Activated CD4-positive, alpha-beta T cell treated with anti-CD3 and anti-CD28 coated beads, Interleukin-2, amount 50 U/mL, for 24 hours (primary cell): ENCODE measurements around the gene PRMT5.
A peak's percentile ranks its signal among the peaks of the same experiment; 100 is the strongest.
"Not testable (repeated sequence)": the region's sequence is repeated elsewhere in the genome, so short reads cannot be mapped to it uniquely, and the experiment has no call there.

ENCODE experiments used
- DNase-seq, 2 donors: peaks; one replicate each; pipeline ENCODE4 v3.0.0-alpha.2; 2020; ENCODE audit warnings: low read depth in 1 of 2, low spot score in 1 of 2

The PRMT5 gene

DNA sequence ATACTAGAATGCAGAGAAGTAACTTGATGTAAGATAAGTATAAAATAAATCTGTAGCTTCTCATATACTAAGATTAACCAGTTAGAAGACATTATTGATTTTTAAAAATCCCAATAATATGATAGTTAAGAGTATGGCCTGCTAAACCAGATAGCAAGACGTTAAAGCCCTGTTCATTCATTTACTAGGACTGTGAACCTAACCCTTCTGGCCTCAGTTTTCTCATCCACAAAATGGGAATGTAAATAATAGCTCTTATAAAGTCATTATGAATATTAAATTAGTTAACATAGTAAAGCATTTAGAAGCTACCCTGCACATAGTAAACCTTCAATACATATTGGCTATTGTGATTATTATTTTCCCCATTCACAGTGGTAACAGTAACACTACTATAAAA, 6.0 kb upstream of the PRMT5 start:
- DNase-seq: no peak

DNA sequence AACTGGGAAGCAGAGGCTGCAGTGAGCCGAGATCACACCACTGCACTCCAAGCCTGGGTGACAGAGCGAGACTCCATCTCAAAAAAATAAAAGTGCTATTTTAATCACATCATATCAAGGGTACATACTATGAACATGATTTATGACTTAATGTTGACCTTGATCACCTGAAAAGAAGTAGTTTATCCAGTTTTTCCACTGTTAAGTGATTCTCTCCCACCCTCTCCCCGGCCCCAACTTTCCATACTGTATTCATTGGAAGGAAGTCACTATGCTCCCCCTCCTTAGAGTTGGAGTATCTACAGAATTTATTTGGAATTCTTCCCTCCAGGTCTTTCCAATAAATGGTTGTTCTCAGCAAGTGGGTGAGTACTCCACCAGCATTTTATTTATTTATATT, 3.0 kb upstream of the PRMT5 start:
- no peak for DNase-seq

DNA sequence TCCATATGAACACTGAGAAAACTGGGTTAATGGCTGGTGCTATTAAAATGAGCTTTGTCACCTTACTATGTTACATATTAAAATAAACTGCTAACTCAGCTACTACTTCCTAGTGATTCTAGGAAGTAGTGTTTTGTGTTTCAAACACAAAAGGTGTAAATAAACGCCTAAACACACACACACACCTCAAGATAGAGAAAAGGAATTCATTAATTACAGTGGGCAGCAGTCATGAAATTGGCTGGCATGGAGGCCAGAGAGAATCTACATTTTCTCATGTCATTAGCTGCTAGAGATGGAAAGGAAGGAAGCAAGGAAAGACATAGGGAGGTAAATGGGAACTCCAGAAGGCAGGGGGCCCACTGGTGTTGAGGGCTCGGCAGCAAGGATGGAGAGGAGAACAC, 787 bp upstream of the PRMT5 start:
- DNase-seq: no peak

DNA sequence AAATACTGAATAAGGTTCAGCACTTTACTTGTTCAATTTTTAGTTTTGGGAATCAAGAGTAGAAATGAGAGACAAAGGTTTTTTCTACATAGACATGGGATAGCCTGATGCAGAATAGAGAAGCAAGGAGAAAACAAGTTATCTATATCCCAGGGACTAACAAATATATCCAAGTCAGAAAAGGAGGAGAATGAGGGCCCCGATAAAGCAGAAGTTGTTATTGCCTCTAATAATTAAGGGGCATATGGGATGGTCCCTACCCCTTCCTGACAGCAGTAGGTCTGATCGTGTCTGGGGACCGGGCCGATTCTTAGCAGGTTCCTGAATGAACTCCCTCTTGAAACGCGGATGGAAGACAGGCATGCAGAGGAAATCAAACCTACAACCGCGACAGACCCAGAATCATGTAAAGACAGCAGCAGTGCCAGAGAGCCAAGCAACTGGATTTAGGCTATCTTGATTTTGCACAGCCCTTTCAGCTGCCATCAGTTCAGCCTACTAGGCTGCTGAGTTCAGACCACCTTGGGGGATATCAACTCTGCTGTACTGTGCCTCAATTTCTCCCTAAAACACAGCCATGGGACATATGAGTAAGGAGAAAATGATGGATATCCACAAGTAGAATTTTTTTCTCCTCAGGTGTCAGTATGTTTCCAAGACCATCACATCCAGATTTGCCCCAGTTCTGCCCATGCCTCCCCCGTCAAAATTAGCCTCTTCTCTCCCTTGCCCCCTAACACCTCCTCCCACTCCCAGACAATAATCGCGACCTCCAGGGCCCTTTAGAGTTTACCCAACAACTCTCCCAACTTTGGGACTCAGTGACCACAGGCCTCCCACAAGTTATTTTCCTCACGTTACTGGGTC, 706 bp downstream of the PRMT5 start:
- DNase-seq: no peak

DNA sequence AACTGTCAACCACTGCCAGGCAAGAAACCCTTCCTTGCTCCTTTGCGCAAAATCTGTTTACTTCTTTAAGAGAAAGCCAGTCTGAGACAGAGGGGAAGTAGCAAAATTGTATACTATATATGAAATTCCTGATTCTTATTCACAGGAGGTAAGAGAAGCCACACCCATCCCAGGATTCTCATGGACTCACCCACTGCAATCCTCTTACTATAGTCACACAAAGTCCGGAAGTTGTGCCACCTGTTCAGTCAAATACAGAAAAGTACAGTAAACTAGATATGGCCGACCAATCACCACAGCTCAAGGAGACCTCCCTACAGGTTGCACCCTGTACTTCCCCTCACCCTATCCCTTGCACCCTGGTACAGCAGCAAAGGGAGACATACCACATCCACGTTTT, 2.9 kb downstream of the PRMT5 start:
- no peak for DNase-seq

DNA sequence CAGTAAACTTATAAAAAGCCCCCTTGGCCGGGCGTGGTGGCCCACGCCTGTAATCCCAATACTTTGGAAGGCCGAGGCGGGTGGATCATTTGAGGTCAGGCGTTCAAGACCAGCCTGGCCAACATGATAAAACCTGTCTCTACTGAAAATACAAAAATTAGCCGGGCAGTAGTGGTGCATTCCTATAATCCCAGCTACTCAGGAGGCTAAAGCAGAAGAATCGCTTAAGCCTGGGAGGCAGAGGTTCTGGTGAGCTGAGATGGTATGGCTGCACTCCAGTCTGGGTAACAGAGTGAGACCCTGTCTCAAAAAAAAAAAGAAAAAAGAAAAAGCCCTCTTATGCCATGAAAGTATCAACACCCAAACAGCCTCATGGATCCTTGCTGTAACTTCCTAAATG, 3.7 kb downstream of the PRMT5 start:
- DNase-seq: no peak

DNA sequence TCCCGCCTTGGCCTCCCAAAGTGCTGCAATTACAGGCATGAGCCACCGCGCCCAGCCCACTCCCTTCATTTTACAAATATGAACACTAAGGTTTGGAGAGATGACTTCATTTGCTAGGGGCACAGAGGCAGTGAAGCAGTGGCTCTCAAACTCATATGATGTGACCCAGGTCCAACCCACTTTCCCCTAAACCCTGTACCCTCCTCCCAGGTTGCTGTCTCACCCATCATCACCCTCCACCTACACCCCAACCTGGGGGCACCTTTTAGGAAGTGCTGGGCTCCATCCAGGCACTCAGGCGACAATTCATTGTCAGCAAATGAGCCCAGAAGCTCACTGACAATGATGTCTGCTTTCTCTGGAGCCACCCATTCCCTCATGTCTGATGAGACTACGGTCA, 5.4 kb downstream of the PRMT5 start:
- DNase-seq: no peak

DNA sequence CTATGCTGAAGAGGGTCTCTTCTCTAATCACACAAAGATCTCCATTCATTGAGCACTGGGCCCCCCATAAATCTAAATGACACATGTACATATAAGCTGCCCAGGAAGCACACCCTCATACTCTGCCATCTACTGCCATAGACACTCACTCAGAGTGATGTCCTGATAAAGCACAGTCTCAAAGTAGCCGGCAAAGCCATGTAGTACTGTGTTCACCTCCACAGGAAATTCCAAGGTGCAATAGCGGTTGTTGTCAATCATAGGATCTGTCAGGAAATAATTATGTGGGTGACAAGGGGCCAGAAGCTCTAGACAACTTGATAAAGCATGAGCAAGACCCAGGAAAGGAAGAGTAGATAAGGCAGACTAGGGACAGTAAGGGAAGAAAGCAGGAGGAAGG, 6.9 kb downstream of the PRMT5 start:
- DNase-seq: no peak

DNA sequence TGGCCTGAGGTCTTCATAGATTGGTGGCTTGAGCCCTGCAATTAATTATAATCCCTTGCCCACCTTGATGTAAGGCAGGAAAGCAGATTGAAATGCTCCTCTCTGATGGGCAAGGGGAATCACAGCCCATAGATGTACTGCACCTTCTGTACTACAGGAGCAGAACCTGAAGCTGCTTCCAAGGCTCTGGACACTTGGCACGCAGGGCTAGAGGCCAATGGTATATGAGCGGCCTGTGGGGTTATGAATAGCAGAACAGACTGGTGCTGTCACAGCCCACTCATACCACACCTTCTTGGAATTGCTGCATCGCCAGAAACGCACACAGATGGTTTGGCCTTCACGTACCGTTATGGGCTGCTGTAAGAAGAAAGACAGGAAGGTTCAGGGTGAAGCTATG, 8.5 kb downstream of the PRMT5 start:
- no peak for DNase-seq

DNA sequence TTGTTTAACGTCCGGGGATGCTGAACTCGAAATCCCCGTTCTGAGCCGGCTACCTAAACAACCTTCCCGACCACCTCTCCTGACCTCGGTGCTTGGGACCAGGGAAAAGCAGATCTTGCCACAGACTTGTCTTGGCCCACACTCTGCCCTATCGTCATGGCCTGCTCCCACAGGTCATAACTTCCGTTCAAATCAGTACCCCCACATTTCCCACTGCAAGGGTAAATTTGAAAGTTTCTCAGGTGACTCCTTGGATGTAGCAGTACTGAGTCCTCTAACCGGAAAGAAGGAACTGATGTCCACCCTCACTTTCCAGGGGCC, 9.6 kb downstream of the PRMT5 start:
- DNase-seq: no peak

DNA sequence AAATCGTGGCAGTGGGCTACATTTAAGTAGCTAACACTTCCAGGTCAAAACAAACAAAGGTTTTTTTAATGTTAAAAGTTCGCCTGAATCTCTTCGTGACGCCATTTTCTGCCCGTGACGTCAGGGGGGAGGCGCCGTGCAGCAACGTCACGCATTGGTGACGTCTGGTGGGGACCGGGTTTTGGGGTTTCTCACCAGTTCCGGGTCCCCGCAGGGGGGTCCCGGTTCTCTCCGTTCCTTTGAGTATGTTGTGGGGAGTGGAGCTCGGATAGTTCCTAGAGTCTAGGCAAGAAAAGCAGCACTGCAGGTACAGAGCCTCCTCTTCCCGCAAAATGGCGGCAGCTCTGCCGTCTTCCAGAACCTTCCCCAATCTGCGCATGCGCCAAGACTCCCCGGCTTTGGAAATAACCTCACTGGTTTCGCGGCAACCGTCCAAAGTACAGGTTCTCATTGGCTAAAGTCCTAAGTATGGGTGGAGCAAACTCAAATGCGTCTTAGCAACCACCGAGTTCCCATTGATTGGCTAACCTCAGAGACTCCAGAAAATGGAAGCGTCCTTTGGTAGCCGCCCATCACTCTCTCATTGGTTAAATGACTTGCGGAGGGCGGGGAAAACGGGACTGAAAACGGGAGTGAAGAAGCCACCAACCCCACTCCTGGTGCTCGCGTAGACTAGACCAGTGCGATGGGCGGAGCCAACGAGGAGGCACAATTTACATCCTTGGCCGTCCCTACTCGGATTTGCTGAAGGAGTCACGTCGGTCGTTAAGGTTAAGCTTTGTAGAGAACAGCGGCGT, 10.2 kb downstream of the PRMT5 start, which contains the start of gene RBM23:
Gene RBM23 (minus strand): TSS at position 346 of the 797 bp plus-strand sequence.
- DNase-seq: peak; percentile 98 to 100

DNA sequence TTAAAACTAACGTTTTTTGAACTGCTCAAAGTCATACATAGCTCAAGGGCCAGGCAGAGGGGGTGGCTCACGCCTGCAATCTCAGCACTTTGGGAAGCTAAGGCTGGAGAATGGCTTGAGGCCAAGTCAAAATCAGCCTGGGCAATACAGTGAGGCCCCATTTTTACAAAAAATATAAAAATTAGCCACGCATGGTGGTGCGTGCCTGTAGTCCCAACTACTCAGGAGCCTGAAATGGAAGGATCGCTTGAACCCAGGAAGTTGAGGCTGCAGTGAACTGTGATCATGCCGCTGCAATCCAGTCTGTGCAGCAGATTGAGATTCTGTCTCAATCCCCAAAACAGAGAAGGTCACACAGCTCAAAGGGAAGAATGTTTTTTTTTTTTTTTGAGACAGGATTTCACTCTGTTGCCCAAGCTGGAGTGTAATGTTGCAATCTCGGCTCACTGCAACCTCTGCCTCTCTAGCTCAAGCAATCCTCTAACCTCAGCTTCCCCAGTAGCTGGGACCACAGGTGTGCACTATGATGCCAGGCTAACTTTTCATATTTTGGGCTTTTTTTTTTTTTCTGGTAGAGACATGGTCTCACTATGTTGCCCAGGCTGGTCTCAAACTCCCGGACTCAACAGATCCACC, 13.2 kb downstream of the PRMT5 start:
- no peak for DNase-seq

DNA sequence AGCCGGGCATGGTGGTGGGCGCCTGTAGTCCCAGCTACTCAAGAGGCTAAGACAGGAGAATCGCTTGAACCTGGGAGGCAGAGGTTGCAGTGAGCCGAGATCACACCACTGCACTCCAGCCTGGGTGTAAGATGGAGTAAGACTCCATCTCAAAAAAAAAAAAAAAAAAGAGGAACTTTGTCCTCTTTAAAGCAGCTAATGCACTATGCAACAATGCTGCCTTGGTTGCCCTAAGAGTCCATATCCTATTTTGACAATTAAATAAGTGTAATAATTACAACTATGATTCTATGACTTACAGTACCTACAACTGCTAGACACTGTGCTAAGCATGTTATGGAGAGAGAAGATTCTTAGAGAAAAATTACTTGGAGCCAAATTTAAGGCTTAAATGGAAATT, 14.3 kb downstream of the PRMT5 start:
- not testable (repeated sequence) for DNase-seq

DNA sequence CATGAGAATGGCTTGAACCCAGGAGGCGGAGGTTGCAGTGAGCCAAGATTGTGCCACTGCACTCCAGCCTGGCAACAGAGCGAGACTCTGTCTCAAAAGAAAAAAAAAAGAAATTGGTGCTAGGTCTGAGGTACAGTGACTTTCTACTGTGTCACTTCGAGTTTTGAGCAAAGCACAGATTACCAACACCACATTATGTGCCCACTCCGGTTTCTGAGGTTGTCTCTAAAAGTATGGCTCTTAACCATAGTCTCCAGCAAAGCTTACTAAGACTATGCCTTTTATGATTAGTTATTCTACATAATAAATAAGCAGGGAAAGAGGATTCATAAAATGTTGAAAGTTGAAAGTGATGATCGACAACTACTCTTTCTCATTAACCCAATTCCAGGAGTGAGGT, 18.3 kb downstream of the PRMT5 start:
- DNase-seq: no peak

DNA sequence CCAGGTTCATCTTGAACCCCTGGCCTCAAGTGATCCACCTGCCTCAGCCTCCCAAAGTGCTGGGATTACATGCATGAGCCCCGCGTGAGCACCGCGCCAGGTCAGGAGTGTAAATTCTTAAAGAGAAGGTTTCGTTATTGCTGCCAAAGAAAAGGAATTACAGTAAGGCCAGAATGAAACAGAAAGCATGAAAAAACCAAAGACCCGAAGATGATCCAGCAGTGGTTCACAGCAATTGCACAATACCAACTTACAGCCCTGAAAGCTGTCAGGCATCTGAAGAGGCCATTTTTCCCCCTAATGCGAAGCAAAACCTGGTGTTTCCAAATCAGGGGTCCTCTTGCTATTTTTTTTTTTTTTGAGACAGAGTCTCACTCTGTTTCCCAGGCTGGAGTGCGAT, 20.6 kb downstream of the PRMT5 start:
- DNase-seq: no peak

DNA sequence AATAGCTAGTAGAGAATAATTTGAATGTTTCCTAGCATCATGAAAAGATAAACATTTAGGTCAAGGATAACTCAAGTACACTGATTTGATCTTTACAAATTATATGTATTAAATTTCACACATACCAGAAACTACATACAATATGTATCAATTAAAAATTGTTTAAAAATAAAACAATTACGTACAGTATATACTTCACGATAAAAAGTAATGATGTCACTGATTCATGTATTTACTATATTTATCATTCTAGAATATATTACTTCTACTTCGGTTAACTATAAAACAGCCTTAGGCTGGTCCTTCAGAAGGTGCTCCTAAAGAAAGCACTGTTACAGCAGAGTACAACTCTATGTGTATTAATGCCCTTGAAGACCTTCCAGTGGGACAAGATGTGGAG, 21.7 kb downstream of the PRMT5 start:
- no peak for DNase-seq

DNA sequence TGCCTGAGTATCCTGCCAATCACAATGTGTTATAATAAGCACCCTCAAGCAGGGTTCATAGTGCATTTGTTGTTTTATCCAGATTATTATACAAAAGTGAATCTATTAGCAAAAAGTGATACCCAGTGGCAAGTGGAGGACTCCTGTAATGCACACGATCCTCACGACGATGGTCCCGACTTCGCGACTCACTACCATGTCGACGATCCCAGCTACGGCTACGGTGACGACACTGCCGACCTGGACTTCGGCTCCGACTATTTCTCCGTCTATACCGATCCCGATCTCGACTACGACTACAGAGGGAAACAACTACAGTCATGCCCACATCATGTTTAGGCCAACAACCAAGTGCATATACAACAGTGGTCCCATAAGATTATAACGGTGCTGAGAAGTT, 23.1 kb downstream of the PRMT5 start:
- no peak for DNase-seq

DNA sequence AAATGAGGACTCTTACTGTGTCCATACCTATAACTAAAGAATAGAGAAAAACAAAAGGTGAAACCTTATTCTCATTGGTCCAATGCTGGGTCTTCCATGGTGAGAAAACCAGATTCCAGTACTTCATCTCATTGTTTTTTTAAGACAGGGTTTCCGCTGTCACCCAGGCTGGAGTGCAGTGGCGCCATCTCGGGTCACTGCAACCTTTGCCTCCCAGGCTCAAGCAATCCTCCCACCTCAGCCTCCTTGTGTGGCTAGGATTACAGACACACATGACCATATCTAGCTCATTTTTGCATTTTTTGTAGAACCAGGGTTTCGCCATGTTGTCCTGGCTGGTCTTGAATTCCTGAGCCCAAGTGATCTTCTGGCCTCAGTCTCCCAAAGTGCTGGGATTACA, 23.5 kb downstream of the PRMT5 start:
- no peak for DNase-seq

DNA sequence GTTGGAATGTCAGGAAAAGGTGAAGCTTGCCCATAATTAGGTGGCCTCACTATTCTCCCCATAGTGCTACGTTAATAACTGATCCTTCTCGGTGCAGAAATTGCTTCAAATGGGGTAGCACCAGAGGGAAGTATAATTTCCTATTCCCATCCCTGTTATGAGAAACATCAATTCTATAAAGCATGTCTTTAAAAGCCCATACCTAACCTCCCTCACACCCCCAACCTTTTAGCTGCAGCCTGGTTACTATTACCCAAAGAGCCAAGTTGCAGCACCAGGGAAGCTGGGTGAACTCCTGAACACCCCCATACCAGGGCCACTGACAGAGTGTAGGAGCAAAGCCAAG, 25.5 kb downstream of the PRMT5 start:
- DNase-seq: no peak

DNA sequence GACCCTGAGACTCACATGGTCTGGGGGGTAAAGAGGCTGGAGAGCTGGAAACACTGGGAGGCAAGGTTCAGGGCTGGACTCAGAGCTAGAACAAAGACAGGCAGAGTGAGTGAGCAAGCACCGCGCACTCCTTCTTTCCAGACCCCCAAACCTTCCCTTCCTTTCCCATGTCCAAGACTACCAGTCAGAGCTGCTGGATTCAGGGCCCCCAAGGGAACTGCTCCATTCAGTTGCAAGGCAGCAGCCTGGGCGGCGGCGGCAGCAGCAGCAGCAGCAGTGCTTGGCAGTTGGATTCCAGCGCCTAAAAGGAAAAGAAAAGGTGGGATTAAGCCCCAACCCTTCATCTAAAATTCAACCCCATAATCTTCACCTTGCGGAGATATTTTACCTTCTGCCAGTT, 27.4 kb downstream of the PRMT5 start:
- no peak for DNase-seq

DNA sequence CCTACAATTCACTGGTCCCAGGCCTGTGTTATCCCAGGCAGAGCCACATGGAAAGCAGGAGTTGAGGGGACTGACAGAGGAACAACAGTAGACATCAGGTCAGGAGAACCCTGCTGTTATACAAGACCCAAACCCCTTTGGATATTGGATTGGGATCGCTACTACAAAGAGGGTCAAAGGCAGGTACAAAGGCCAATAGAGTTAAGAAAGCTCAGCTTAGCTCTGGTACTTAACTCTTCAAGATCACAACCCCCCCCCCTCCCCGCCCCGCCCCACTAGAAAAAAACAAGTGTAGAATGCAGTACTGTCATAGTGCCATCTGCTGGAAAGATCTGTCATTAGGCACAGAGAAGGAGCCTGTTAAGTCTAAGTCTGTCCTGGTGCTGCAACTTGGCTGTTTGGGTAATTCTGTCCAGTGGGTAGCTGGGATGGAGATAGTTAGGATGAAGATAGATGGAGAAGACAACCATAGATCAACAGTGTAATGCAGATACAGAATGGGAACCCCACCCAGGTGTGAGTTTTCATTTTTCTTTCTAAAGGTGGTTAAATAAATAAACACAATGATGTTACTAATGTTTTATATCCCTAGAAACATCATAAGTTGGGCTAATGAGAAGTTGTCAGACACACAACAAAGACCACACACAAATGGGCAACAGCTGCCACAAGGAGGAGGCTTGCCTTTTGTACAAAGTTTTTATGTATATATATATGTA, 28.9 kb downstream of the PRMT5 start:
- DNase-seq: peak in 1 of 2 donors; percentile 51
